AG10803 (cell line): ENCODE results near the gene CCZ1B.
"Not testable (repeated sequence)": the region's sequence is repeated elsewhere in the genome, so short reads cannot be mapped to it uniquely, and the experiment has no call there.

Source experiments
- DNase-seq: peaks from one replicate; pipeline ENCODE4 v3.0.0; 2010; ENCODE audit warnings: low read depth
- H3K4me3 ChIP-seq: 2 replicates; pipeline ENCODE4 v1.5.1; 2011; ENCODE audit warnings: mild to moderate bottlenecking, low read length, control low read depth
- CTCF ChIP-seq: conservative IDR thresholded peaks from 2 replicates; pipeline ENCODE4 v1.5.1; 2011; ENCODE audit warnings: mild to moderate bottlenecking, low read length, control low read depth, inconsistent platforms

The CCZ1B gene

GRCh38 chr7:6826151-6826550, at the start of gene CCZ1B:
CCZ1B (minus strand) TSS chr7:6826275; CDS start chr7:6826197, 78 bp downstream.
- peak within 1 kb of the TSS; percentile 64 for H3K4me3 ChIP-seq
- TF ChIP-seq CTCF: peak; percentile 32
- DNase-seq: peak; percentile 59

- not testable (repeated sequence) for H3K4me3 ChIP-seq, DNase-seq
Measured at GRCh38 chr7:6875022-6875421, 48.9 kb upstream of the CCZ1B start.

- not testable (repeated sequence) for DNase-seq, H3K4me3 ChIP-seq
Measured at GRCh38 chr7:6872246-6872945, 46.3 kb upstream of the CCZ1B start.

- not testable (repeated sequence) for DNase-seq, H3K4me3 ChIP-seq
Measured at GRCh38 chr7:6871421-6872144, 45.5 kb upstream of the CCZ1B start.

- not testable (repeated sequence) for DNase-seq, H3K4me3 ChIP-seq
Measured at GRCh38 chr7:6864751-6865150, 38.7 kb upstream of the CCZ1B start.

- not testable (repeated sequence) for DNase-seq, H3K4me3 ChIP-seq
Measured at GRCh38 chr7:6864188-6864587, 38.1 kb upstream of the CCZ1B start.

- not testable (repeated sequence) for H3K4me3 ChIP-seq, DNase-seq
Measured at GRCh38 chr7:6862876-6863275, 36.8 kb upstream of the CCZ1B start.

GRCh38 chr7:6857721-6858314, 31.7 kb upstream of the CCZ1B start:
- not testable (repeated sequence) for H3K4me3 ChIP-seq
- TF ChIP-seq CTCF: peak; percentile 55
- DNase-seq: peak; percentile 12

- DNase-seq, H3K4me3 ChIP-seq: not testable (repeated sequence)
Measured at GRCh38 chr7:6855563-6856131, 29.6 kb upstream of the CCZ1B start.

- DNase-seq: peak; percentile 0
- H3K4me3 ChIP-seq: peak overlapping the region; percentile 45
Measured at GRCh38 chr7:6854747-6855562, 28.9 kb upstream of the CCZ1B start.

- H3K4me3 ChIP-seq, DNase-seq: not testable (repeated sequence)
Measured at GRCh38 chr7:6853681-6854080, 27.6 kb upstream of the CCZ1B start.

- H3K4me3 ChIP-seq, DNase-seq: not testable (repeated sequence)
Measured at GRCh38 chr7:6849127-6849526, 23.1 kb upstream of the CCZ1B start.

GRCh38 chr7:6847751-6848150, 21.7 kb upstream of the CCZ1B start:
- not testable (repeated sequence) for H3K4me3 ChIP-seq

GRCh38 chr7:6845971-6846449, 19.9 kb upstream of the CCZ1B start:
- H3K4me3 ChIP-seq, DNase-seq: not testable (repeated sequence)

More at GRCh38 chr7:6847751-6848150, 21.7 kb upstream of the CCZ1B start:
- not testable (repeated sequence) for DNase-seq

GRCh38 chr7:6843654-6844053, 17.6 kb upstream of the CCZ1B start:
- not testable (repeated sequence) for H3K4me3 ChIP-seq, DNase-seq

GRCh38 chr7:6843092-6843491, 17.0 kb upstream of the CCZ1B start:
- DNase-seq, H3K4me3 ChIP-seq: not testable (repeated sequence)
